Body of pancreas (tissue), 4 donors: ENCODE measurements around the gene ALAS2. TPM values are rescaled to one million over a fixed set of nuclear protein-coding genes. Genes with fewer than 3 reads are reported as not detected.

Source experiments
- ATAC-seq: fragments of 150-250 bp; one replicate; pipeline ENCODE4 v1.9.1; 2016
- DNase-seq, 4 donors: peaks; one replicate each; pipeline ENCODE4 v3.0.0-alpha.2; 2019
- H3K27ac ChIP-seq, 4 donors: fragments of 200-600 bp; sonication (generic); 1 replicate in 3 of 4; 2 replicates in 1 of 4; pipeline versions ENCODE4 v1.5.1 to v1.6.1; 2016 to 2019; ENCODE audit warnings: mild to moderate bottlenecking in 1 of 4, mixed read lengths in 1 of 4, moderate library complexity in 1 of 4
- H3K27me3 ChIP-seq, 2 donors: fragments of 200-600 bp; sonication (generic); one replicate each; pipeline ENCODE4 v1.6.0; 2016; ENCODE audit warnings: mild to moderate bottlenecking in 1 of 2
- H3K36me3 ChIP-seq, 2 donors: fragments of 200-600 bp; sonication (generic); replicated peaks in 1 of 2; 2 replicates each; pipeline ENCODE4 v1.5.1; 2016; ENCODE audit warnings: low read depth in 2 of 2; ENCODE audit not compliant: insufficient read depth in 1 of 2
- H3K4me1 ChIP-seq: fragments of 200-600 bp; sonication (generic); one replicate; pipeline ENCODE4 v1.6.0; 2016
- H3K4me3 ChIP-seq, 2 donors: fragments of 200-600 bp; sonication (generic); 1 replicate in 1 of 2; 2 replicates in 1 of 2; pipeline ENCODE4 v1.5.1; 2016 to 2019
- H3K9me3 ChIP-seq, 3 donors: fragments of 200-600 bp; sonication (generic); 1 replicate in 2 of 3; 2 replicates in 1 of 3; pipeline ENCODE4 v1.5.1; 2016
- POLR2A ChIP-seq, 3 donors: fragments of 450-650 bp; IDR thresholded peaks; one replicate each; pipeline ENCODE4 v1.6.1; 2016; ENCODE audit warnings: antibody characterized with exemption in 3 of 3, mild to moderate bottlenecking in 2 of 3
- WGBS, 2 donors: methylation state at CpG; one replicate each; pipeline ENCODE4 v1.1.5; 2017; 5-methylcytosine and 5-hydroxymethylcytosine counted together
- intact Hi-C: fragments of 100-400 bp; cut with DNase I; formaldehyde crosslinking; loops from one replicate; pipeline ENCODE4 v1.15.1; 2023
- total RNA-seq, 2 donors: library from RNA; depleted of rRNA; stranded (reverse); fragments of >200 nt; gene quantifications; one replicate each; pipeline ENCODE4 v1.1.0, GENCODE V29; 2016
- TF ChIP-seq, protein P1 (sequence below), 7 experiments: fragments of 450-650 bp in 4 of 7; fragments of 200-600 bp in 3 of 7; sonication (generic) in 3 of 7; IDR thresholded peaks; one replicate each; pipeline ENCODE4 v1.5.1; 2016 to 2019; ENCODE audit warnings: antibody characterized with exemption in 7 of 7

The ALAS2 gene
- total RNA-seq, 2 donors from 2014 or later, result not detected

- Histone ChIP-seq H3K9me3 (no peaks in the 10 kb centered on the region), H3K4me1 (no peaks in the 10 kb centered on the region), H3K27me3 (no peaks in the 10 kb centered on the region), H3K4me3 (no peak overlapping the region), H3K27ac (no peak overlapping the region), H3K36me3 (no peaks in the 10 kb centered on the region)
- DNase-seq (no peak), ATAC-seq (no peak)
- TF ChIP-seq, protein P1, sequence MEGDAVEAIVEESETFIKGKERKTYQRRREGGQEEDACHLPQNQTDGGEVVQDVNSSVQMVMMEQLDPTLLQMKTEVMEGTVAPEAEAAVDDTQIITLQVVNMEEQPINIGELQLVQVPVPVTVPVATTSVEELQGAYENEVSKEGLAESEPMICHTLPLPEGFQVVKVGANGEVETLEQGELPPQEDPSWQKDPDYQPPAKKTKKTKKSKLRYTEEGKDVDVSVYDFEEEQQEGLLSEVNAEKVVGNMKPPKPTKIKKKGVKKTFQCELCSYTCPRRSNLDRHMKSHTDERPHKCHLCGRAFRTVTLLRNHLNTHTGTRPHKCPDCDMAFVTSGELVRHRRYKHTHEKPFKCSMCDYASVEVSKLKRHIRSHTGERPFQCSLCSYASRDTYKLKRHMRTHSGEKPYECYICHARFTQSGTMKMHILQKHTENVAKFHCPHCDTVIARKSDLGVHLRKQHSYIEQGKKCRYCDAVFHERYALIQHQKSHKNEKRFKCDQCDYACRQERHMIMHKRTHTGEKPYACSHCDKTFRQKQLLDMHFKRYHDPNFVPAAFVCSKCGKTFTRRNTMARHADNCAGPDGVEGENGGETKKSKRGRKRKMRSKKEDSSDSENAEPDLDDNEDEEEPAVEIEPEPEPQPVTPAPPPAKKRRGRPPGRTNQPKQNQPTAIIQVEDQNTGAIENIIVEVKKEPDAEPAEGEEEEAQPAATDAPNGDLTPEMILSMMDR (IDR thresholded peaks at IDR 0.05), result no peak
- no peak for TF ChIP-seq POLR2A (IDR thresholded peaks at IDR 0.05)
- WGBS, 2 donors, result 88 to 91% methylated on average over 1 of the region's 1 CpG
- intact Hi-C loops, result no loop called here
Measured at GRCh38 chrX:54961750-54962149, 69.0 kb downstream of the ALAS2 start.

Other genes with a start within 250 kb of the ALAS2 start
- gene ITIH6, start 232.7 kb downstream of the ALAS2 start, total RNA-seq, result not detected
- gene MAGED2, start 223.2 kb downstream of the ALAS2 start, total RNA-seq, result 10 to 100 TPM; 53.1 to 66.4 TPM
- gene TRO, start 110.2 kb downstream of the ALAS2 start, total RNA-seq, result 10 to 100 TPM; 24.1 to 28.0 TPM
- gene PFKFB1, start 36.8 kb downstream of the ALAS2 start, total RNA-seq, result 1 to 10 TPM; 1.0 to 2.3 TPM
- 1 to 10 TPM; 4.3 to 5.2 TPM for gene APEX2, start 30.6 kb downstream of the ALAS2 start, total RNA-seq
- gene PAGE2B, start 44.1 kb upstream of the ALAS2 start, total RNA-seq, result not detected
- not detected for gene PAGE2, start 58.0 kb upstream of the ALAS2 start, total RNA-seq
- not detected for gene PAGE5, start 189.4 kb upstream of the ALAS2 start, total RNA-seq
- gene PAGE3, start 233.9 kb upstream of the ALAS2 start, total RNA-seq, result not detected